ENCODE data around the gene ECSIT.

DNA sequence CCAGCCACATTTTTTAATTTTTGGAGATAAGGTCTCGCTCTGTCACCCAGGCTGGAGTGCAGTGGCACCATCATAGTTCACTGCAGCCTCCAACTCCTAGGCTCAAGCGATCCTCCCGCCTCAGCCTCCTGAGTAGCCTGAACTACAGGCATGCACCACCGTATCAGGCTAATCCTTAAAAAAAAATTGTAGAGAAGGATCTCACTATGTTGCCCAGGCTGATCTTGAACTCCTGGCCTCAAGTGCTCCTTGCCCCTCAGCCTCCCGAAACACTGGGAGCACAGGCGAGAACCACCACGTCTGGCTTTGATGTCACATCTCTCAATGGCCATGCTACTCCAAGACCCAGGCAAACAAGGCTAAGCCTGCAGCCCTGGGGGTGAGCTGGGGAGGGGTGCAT is 72.3 kb downstream of the ECSIT start:
- TF ChIP-seq, protein P1, sequence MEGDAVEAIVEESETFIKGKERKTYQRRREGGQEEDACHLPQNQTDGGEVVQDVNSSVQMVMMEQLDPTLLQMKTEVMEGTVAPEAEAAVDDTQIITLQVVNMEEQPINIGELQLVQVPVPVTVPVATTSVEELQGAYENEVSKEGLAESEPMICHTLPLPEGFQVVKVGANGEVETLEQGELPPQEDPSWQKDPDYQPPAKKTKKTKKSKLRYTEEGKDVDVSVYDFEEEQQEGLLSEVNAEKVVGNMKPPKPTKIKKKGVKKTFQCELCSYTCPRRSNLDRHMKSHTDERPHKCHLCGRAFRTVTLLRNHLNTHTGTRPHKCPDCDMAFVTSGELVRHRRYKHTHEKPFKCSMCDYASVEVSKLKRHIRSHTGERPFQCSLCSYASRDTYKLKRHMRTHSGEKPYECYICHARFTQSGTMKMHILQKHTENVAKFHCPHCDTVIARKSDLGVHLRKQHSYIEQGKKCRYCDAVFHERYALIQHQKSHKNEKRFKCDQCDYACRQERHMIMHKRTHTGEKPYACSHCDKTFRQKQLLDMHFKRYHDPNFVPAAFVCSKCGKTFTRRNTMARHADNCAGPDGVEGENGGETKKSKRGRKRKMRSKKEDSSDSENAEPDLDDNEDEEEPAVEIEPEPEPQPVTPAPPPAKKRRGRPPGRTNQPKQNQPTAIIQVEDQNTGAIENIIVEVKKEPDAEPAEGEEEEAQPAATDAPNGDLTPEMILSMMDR (IDR thresholded peaks at IDR 0.05) = no peak
- no peak for TF ChIP-seq EZH2 (IDR thresholded peaks at IDR 0.05; ENCODE audit: borderline replicate concordance, insufficient read depth, low read depth, low read length, poor library complexity, severe bottlenecking)

Data from B cell (primary cell).